Natural killer cell (primary cell): ENCODE results near the gene ERVH48-1. TPM values are rescaled to one million over a fixed set of nuclear protein-coding genes. Genes with fewer than 3 reads are reported as not detected.

Experiments
- ATAC-seq, 3 donors: fragments of 150-1000 bp in 2 of 3; fragments of 200-7000 bp in 1 of 3; cut with Tn5 transposase; 1 replicate in 1 of 3; 2 replicates in 2 of 3; pipeline ENCODE4 v1.10.0; 2021; ENCODE audit warnings: mild to moderate bottlenecking in 2 of 3, moderate library complexity in 2 of 3
- DNase-seq, 2 donors: peaks; one replicate each; pipeline versions ENCODE4 v3.0.0 to v3.0.0-alpha.2; 2013 to 2021; ENCODE audit warnings: mixed read lengths in 1 of 2
- H3K27ac ChIP-seq: one replicate; pipeline ENCODE4 v1.5.1; 2013; ENCODE audit warnings: mild to moderate bottlenecking, low read length
- H3K27me3 ChIP-seq: one replicate; pipeline ENCODE4 v1.6.1; 2013; ENCODE audit warnings: low read length; ENCODE audit not compliant: control insufficient read depth, insufficient read depth
- H3K36me3 ChIP-seq: one replicate; pipeline ENCODE4 v1.6.1; 2013; ENCODE audit warnings: low read length; ENCODE audit not compliant: control insufficient read depth, insufficient read depth
- H3K4me1 ChIP-seq: one replicate; pipeline ENCODE4 v1.6.1; 2013; ENCODE audit warnings: low read length; ENCODE audit not compliant: control insufficient read depth, insufficient read depth
- H3K4me3 ChIP-seq: one replicate; pipeline ENCODE4 v1.5.1; 2013; ENCODE audit warnings: low read length
- H3K9me3 ChIP-seq: one replicate; pipeline ENCODE4 v1.6.1; 2013; ENCODE audit warnings: low read length; ENCODE audit not compliant: control insufficient read depth, insufficient read depth
- H3K27ac Mint-ChIP-seq, 2 donors: one replicate each; pipeline ENCODE4 v1.8.0; 2022; ENCODE audit warnings: mild to moderate bottlenecking in 2 of 2, mixed read lengths in 2 of 2, moderate library complexity in 1 of 2
- H3K27me3 Mint-ChIP-seq, 2 donors: one replicate each; pipeline ENCODE4 v1.8.0; 2022; ENCODE audit warnings: low read depth in 2 of 2, mixed read lengths in 2 of 2
- H3K36me3 Mint-ChIP-seq: one replicate; pipeline ENCODE4 v1.8.0; 2022; ENCODE audit warnings: mixed read lengths
- H3K4me1 Mint-ChIP-seq, 2 donors: one replicate each; pipeline ENCODE4 v1.8.0; 2022; ENCODE audit warnings: mixed read lengths in 2 of 2
- H3K4me3 Mint-ChIP-seq: one replicate; pipeline ENCODE4 v1.8.0; 2022; ENCODE audit warnings: mild to moderate bottlenecking, moderate library complexity, mixed read lengths
- H3K9me3 Mint-ChIP-seq, 2 donors: one replicate each; pipeline ENCODE4 v1.8.0; 2022; ENCODE audit warnings: mixed read lengths in 2 of 2
- CTCF ChIP-seq: fragments of 200-600 bp; IDR thresholded peaks from one replicate; pipeline ENCODE4 v1.8.0; 2022; ENCODE audit warnings: antibody characterized with exemption
- WGBS: methylation state at CpG from one replicate; pipeline ENCODE4 v1.1.7; 2013; ENCODE audit warnings: missing lambda C conversion rate; ENCODE audit not compliant: insufficient coverage; 5-methylcytosine and 5-hydroxymethylcytosine counted together
- intact Hi-C: fragments of 100-400 bp; cut with micrococcal nuclease; formaldehyde crosslinking; loops from one replicate; pipeline ENCODE4 v1.14.2; 2022
- total RNA-seq, 4 donors: library from RNA; stranded (reverse); fragments of 120-200 nt in 1 of 4; gene quantifications; one replicate each; pipeline versions ENCODE4 v1.2.3 to v1.2.4, GENCODE V29; 2013 to 2022

Gene ERVH48-1
- total RNA-seq, 3 donors from 2014 or later (not counting 1 experiment from before 2014, with no cell fraction given), result not detected

GRCh38 chr21:42883921-42884320 lies 41.5 kb downstream of the ERVH48-1 start:
- H3K36me3 ChIP-seq, result no peaks in the 10 kb centered on the region
- Mint-ChIP-seq H3K36me3 (no peaks in the 10 kb centered on the region), H3K27me3 (no peaks in the 10 kb centered on the region), H3K4me3 (no peak overlapping the region), H3K9me3 (no peaks in the 10 kb centered on the region), H3K27ac (no peak overlapping the region), H3K4me1 (peaks cover 22 to 23% of the 10 kb centered on the region in 2 donors)
- H3K4me3 ChIP-seq, result no peak overlapping the region
- intact Hi-C loops, result no loop called here
- DNase-seq (no peak), ATAC-seq (no peak)
- no peak for TF ChIP-seq CTCF
- H3K27ac ChIP-seq, result no peak overlapping the region
- WGBS, result no CpG with 5 or more reads among the region's 1 CpG
- no peaks in the 10 kb centered on the region for H3K27me3 ChIP-seq
- H3K4me1 ChIP-seq, result peaks cover 13% of the 10 kb centered on the region
- H3K9me3 ChIP-seq, result no peaks in the 10 kb centered on the region

- no peak for ATAC-seq
- Mint-ChIP-seq H3K4me3 (peak overlapping the region; percentile 99), H3K9me3 (no peaks in the 10 kb centered on the region), H3K27me3 (no peaks in the 10 kb centered on the region), H3K4me1 (peaks cover 32 to 33% of the 10 kb centered on the region in 2 donors), H3K36me3 (no peaks in the 10 kb centered on the region), H3K27ac (peak overlapping the region; percentile 99)
- 96% methylated on average over 5 of the region's 6 CpGs for WGBS
- Histone ChIP-seq H3K27me3 (no peaks in the 10 kb centered on the region), H3K4me1 (peaks cover 18% of the 10 kb centered on the region), H3K36me3 (peaks cover 6% of the 10 kb centered on the region), H3K27ac (peak overlapping the region; percentile 93), H3K4me3 (no peak overlapping the region), H3K9me3 (no peaks in the 10 kb centered on the region)
- TF ChIP-seq CTCF, result no peak
- DNase-seq, result peak in 1 of 2 donors; percentile 18
- intact Hi-C loops, result no loop called here
Observed at GRCh38 chr21:42880352-42880751, 45.1 kb downstream of the ERVH48-1 start.

GRCh38 chr21:42878993-42879787 lies 46.2 kb downstream of the ERVH48-1 start, which contains the start of gene WDR4:
TSS of gene WDR4 (minus strand) at chr21:42879539. CDS start at chr21:42879495, 44 bp downstream.
- peak within 1 kb of the TSS; percentile 63 for H3K4me3 ChIP-seq
- no peaks in the 10 kb centered on the region for H3K27me3 Mint-ChIP-seq
- DNase-seq, result peak; percentile 99 to 100

More at GRCh38 chr21:42878993-42879787, 46.2 kb downstream of the ERVH48-1 start, which contains the start of gene WDR4:
- peak within 1 kb of the TSS; percentile 99 for H3K27ac Mint-ChIP-seq
- Histone ChIP-seq H3K4me1 (peaks cover 18% of the 10 kb centered on the region), H3K27me3 (no peaks in the 10 kb centered on the region), H3K36me3 (peaks cover 7% of the 10 kb centered on the region), H3K9me3 (no peaks in the 10 kb centered on the region), H3K27ac (peak within 1 kb of the TSS; percentile 93)
- TF ChIP-seq CTCF, result no peak
- no peaks in the 10 kb centered on the region for H3K36me3 Mint-ChIP-seq
- peak; percentile 78 to 94 (median 84) for ATAC-seq
- H3K4me1 Mint-ChIP-seq, result peaks cover 32 to 33% of the 10 kb centered on the region in 2 donors
- H3K4me3 Mint-ChIP-seq, result peak within 1 kb of the TSS; percentile 99
- H3K9me3 Mint-ChIP-seq, result no peaks in the 10 kb centered on the region
- intact Hi-C loops, result loop anchor here (1.0 kb wide), 1 partner anchor 14 kb away; the partner anchor contains the start of gene NDUFV3
- WGBS, result under 1% methylated on average over 80 of the region's 80 CpGs
